Ecto neural progenitor cell (in vitro differentiated cells): ENCODE data around the gene GOLGA6D.
A peak's percentile ranks its signal among the peaks of the same experiment; 100 is the strongest.
"Not testable (repeated sequence)": the region's sequence is repeated elsewhere in the genome, so short reads cannot be mapped to it uniquely, and the experiment has no call there.

Experiments
- DNase-seq: peaks from one replicate; pipeline ENCODE4 v3.0.0-alpha.2; 2018; ENCODE audit warnings: low spot score

The GOLGA6D gene

DNA sequence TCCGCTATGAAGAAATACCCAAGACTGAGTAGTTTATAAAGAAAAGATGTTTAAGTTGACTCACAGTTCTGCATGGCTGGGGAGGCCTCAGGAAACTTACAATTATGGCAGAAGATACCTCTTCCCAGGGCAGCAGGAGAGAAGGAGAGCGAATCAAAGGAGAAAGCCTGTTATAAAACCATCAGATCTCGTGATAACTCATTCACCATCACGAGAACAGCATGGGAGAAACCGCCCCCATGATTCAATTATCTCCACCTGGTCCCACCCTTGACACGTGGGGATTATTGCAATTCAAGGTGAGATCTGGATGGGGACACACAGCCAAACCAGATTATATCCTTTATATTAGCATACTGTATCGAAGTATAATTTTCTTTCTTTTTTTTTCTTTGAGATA lies 49.5 kb downstream of the GOLGA6D start:
- not testable (repeated sequence) for DNase-seq

DNA sequence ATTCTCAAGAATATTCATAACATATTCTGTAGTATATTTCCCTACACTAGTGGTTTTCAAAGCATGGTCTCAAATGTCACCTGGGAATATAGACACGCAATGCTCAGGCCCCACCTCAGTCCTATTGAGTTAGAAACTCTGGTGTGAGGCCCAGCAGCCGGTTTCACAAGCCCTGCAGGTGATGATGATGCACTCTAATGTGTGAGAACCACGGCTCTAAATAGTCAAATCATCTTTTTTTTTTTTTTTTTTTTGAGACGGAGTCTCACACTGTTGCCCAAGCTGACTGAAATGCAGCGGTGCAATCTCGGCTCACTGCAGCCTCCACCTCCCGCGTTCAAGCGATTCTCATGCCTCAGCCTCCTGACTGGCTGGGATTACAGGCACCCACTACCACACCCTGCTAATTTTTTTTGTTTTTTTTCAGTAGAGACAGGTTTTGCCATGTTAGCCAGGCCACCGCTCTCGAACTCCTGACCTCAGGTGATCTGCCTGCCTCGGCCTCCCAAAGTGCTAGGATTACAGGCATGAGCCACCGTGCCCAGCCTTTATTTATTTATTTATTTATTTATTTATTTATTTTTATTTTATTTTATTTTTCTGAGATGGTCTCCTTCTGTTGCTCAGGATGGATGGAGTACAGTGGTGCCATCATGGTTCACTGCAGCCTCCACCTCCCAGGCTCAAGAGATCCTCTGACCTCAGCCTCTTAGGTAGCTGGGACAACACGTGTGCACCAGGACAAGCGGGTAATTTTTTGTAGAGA lies 51.2 kb downstream of the GOLGA6D start:
- DNase-seq, result not testable (repeated sequence)

DNA sequence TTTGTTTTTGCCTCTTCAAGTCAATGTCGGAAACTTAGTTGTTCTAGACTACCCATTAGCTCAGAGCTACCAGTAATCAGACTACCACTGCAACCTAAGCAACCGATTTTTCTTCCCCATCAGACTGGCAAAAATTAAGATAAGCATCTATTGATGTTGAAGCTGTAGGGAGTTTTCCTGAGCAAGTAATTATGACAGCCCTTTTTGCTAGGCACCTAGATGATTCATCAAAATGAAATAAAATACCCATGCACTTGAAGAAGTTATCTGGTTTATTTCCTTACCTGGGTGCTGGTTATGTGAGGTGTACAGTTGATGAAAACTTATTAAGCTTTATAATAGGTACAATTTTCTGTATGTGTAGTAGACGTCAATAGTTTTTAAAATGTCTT lies 52.7 kb downstream of the GOLGA6D start:
- DNase-seq, result no peak

DNA sequence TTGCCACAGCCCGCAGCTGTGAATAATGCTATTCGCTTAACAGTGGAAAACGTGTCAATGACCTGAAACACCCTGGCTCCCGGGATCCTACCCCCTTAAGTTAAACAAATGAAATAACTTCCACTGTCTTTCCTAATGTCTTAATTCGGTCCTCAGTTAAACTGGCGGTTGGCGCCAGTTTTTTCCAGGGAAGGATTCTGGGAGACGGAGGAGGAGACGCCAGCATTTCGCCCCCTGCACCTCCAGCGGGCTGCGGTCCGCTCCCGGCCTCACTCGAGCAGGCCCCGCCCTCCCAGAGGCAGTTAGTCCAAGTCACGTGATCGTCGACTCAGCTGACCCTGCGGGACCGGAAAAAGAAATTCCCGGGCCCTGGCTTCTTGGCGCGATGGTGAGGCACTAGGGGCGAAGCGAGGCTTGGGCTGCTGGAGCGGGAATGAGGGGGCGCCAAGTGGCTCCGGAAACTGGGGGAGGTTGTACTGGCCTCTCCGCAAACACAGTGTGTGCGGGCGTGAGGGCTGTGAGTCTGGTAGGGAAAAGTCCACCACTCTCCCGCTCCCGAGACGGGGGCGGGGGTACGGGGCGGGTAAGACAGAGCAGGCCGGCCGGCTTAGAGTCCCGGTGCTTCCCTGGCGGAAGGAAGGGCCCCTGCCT lies 53.2 kb downstream of the GOLGA6D start, which contains the start of gene COMMD4:
Gene COMMD4, plus strand, starts transcription at position 359 of the 651 bp plus-strand sequence. Its CDS starts 27 bp downstream, at position 386.
- DNase-seq, result peak; percentile 99

DNA sequence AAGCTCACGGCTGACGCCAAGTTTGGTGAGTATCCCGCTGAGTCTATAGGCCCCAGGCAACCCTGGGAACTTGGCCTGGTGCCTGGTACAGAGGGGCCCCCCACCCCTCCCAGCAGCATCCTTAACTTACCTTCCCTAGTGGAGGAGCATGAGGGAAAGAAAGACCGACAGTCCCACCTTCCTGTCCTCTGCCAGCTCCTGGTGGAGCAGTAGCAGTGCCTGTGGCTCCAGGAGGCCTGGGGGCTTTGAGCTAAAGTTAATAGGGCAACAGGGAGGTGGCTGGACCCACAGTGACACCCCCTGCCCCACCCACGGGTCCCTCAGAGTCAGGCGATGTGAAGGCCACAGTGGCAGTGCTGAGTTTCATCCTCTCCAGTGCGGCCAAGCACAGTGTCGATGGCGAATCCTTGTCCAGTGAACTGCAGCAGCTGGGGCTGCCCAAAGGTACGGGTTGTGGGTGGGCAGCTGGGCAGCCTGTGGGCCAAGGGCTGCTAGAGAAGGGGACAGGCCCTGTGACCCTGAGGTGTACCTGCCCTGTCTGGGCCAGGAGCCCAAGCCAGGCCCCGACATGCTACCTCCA lies 56.1 kb downstream of the GOLGA6D start:
- DNase-seq, result no peak

DNA sequence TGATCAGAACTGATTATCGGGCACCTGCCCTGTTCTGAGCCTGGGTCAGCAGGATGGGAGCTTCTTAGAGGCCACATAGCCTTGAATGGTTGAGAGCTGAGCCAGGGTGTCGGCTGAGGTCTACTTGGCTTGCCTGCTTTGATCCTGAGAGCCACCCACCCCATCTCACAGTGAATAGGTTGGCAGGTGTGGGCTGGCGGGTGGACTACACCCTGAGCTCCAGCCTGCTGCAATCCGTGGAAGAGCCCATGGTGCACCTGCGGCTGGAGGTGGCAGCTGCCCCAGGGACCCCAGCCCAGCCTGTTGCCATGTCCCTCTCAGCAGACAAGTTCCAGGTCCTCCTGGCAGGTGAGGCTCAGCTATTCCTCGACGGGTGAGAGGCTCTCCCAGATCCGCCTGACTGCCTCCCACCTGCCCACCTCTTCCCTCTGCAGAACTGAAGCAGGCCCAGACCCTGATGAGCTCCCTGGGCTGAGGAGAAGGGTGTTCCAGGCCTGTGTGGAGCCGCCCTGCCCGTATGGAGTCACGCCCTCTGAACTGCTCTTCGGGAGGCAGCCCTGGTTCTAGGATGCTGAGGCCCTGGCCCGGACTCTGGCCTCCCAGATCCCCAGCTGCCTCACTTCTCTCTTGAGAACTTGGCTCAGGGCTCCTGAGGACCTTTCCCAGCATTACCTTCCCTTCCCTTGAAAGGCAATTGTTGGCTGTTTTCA lies 57.1 kb downstream of the GOLGA6D start:
- DNase-seq, result no peak

DNA sequence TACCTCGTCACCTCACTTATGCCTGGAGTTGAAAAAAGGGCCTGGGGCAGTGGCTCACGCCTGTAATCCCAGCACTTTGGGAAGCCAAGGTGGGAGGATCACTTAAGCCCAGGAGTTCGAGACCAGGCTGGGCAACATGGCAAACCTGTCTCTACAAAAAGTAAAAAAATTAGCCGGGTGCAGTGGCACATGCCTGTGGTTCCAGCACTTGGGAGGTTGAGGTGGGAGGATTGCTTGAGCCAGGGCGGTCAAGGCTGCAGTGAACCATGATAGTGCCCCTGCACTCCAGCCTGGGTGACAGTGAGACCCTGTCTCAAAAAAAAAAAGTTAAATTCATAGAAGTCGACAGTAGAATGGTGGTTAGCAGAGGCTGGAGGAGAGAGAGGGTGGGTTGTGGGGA lies 59.6 kb downstream of the GOLGA6D start:
- no peak for DNase-seq

DNA sequence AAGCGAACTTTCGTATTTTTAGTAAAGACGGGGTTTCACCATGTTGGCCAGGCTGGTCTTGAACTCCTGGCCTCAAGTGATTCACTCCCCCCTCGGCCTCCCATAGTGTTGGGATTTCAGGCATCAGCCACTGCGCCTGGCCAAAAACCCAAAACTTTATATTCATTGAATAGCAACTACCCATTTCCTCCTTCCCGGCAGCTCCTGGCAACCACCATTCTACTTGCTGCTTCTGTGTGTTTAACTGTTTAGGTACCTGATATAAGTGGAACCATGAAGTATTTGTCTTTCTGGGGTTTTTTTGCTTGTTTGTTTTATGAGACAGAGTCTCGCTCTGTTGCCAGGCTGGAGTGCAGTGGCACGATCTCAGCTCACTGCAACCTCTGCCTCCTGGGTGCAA lies 61.3 kb downstream of the GOLGA6D start:
- not testable (repeated sequence) for DNase-seq
